Measurements from ENCODE around the gene DLGAP4.

DNA sequence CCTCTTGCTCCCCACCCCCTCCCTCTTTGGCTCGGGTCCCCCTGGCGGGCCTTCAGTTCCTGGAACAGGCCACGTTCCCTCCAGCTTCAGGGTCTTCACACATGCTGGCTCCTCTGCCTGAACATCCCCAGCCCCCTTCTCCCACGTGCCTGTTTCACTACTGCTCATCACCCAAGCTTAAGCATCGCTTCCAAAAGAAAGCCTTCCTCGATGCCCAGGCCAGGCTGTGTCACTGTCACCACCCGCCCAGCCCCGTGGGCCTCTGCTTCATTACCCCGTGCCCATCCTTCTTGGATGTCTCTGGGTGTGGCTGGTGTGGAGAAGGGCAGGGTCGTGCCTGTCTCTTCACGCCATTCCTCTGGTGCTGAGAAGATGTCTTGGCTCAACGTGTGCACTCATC is 2.8 kb downstream of the DLGAP4 start:
- no peak for TF ChIP-seq MAFG (tag; conservative IDR thresholded peaks at IDR 0.05)
- no peak for TF ChIP-seq POLR2AphosphoS5 (IDR thresholded peaks at IDR 0.05; ENCODE audit: control insufficient read depth, insufficient read depth, low read depth, low read length)
- TF ChIP-seq FOXM1 (IDR thresholded peaks at IDR 0.05; ENCODE audit: low read depth) = no peak
- TF ChIP-seq FOXM1 (CRISPR knock-in tag; IDR thresholded peaks at IDR 0.05; ENCODE audit: low read depth) = no peak
- TF ChIP-seq ZFX (CRISPR knock-in tag; IDR thresholded peaks at IDR 0.05) = no peak

Data from K562 (cell line).